Adrenal gland (tissue), 12 donors: ENCODE measurements around the gene PPM1L. TPM values are rescaled to one million over a fixed set of nuclear protein-coding genes. Genes with fewer than 3 reads are reported as not detected.
A peak's percentile ranks its signal among the peaks of the same experiment; 100 is the strongest.

ENCODE experiments used
- DNase-seq, 7 donors: peaks; one replicate each; pipeline ENCODE4 v3.0.0-alpha.2; 2019 to 2020
- H3K27ac ChIP-seq, 5 donors: fragments of 200-600 bp; sonication (generic) in 4 of 5; 1 replicate in 3 of 5; 2 replicates in 2 of 5; pipeline versions ENCODE4 v1.5.1 to v1.8.0; 2016 to 2020; ENCODE audit warnings: mild to moderate bottlenecking in 1 of 5
- H3K27me3 ChIP-seq: fragments of 200-600 bp; 2 replicates; pipeline ENCODE4 v1.8.0; 2021
- H3K36me3 ChIP-seq, 2 donors: fragments of 200-600 bp; replicated peaks in 1 of 2; 1 replicate in 1 of 2; 2 replicates in 1 of 2; pipeline versions ENCODE4 v1.5.1 to v1.8.0; 2018 to 2022
- H3K4me1 ChIP-seq, 2 donors: fragments of 200-600 bp; replicated peaks in 1 of 2; 1 replicate in 1 of 2; 2 replicates in 1 of 2; pipeline versions ENCODE4 v1.5.1 to v1.8.0; 2018 to 2021
- H3K4me3 ChIP-seq, 4 donors: fragments of 200-600 bp; sonication (generic) in 3 of 4; one replicate each; pipeline ENCODE4 v1.5.1; 2016 to 2018
- H3K9me3 ChIP-seq, 3 donors: fragments of 200-600 bp; sonication (generic) in 1 of 3; replicated peaks in 1 of 3; 1 replicate in 2 of 3; 2 replicates in 1 of 3; pipeline versions ENCODE4 v1.5.1 to v1.8.0; 2016 to 2021
- CTCF ChIP-seq, 6 experiments: fragments of 450-650 bp in 4 of 6; fragments of 200-600 bp in 2 of 6; sonication (generic) in 1 of 6; IDR thresholded peaks; 1 replicate in 5 of 6; 2 replicates in 1 of 6; pipeline versions ENCODE4 v1.5.1 to v1.8.0; 2016 to 2021; ENCODE audit warnings: antibody characterized with exemption in 6 of 6, mild to moderate bottlenecking in 2 of 6, moderate library complexity in 1 of 6
- POLR2A ChIP-seq, 2 donors: fragments of 450-650 bp; IDR thresholded peaks; one replicate each; pipeline ENCODE4 v1.6.1; 2017; ENCODE audit warnings: antibody characterized with exemption in 2 of 2, mild to moderate bottlenecking in 2 of 2, moderate library complexity in 1 of 2
- WGBS, 4 donors: extraction: QIAGEN DNeasy Blood & Tissue Kit in 2 of 4; methylation state at CpG; one replicate each; pipeline versions ENCODE4 v1.1.5 to v1.1.7; 2013 to 2017; 5-methylcytosine and 5-hydroxymethylcytosine counted together
- intact Hi-C, 2 donors: fragments of 100-400 bp; cut with DNase I; formaldehyde crosslinking; loops; one replicate each; pipeline versions ENCODE4 v1.14.1 to v1.15.0; 2022 to 2023
- polyA plus RNA-seq, 3 donors: library from polyadenylated mRNA; stranded (reverse); fragments of 200-250 nt in 2 of 3; fragments of 350-450 nt in 1 of 3; fragmentation: Illumina TruSeq in 1 of 3; extraction: RNeasy Lipid Tissue Mini Kit (QIAGEN cat#74804) in 1 of 3; gene quantifications; one replicate each; pipeline ENCODE4 v1.2.3, GENCODE V29; 2013 to 2014
- total RNA-seq, 9 donors: library from RNA; depleted of rRNA in 4 of 9; stranded (reverse); fragments of >200 nt in 4 of 9; fragments of 120-200 nt in 1 of 9; fragmentation: NEBNext Ultra II Directional in 1 of 9; extraction: Animal tissue kit (Norgen Biotek cat#: 25700) in 1 of 9; gene quantifications; one replicate each; pipeline versions ENCODE4 v1.1.0 to v1.2.4, GENCODE V29; 2013 to 2023
- donor health status: healthy with polysubstance abuse.
- donor health status: Bipolar disorder and iron deficiency.
- donor health status: DM: yes; HTN: yes; CAD: no.
- donor health status: DM: no; HTN: no; CAD: no.
- donor health status: DM: no; HTN: no; CAD: no.
- donor health status: DM: yes; HTN: yes; CAD: no.

PPM1L gene
- total and polyA plus RNA-seq, 12 donors = 2.4 to 53.6 (median 35.0) TPM

GRCh38 chr3:160919942-160920341 is 163.9 kb downstream of the PPM1L start:
- H3K27me3 ChIP-seq = no peaks in the 10 kb centered on the region
- H3K36me3 ChIP-seq = no peaks in the 10 kb centered on the region
- DNase-seq = no peak
- WGBS, 4 donors = 79 to 94% (median 86%) methylated on average over 2 of the region's 2 CpGs
- intact Hi-C loops = no loop called here
- H3K4me3 ChIP-seq = no peak overlapping the region
- H3K4me1 ChIP-seq = peaks cover 0 to 4% of the 10 kb centered on the region in 2 donors
- no peak for TF ChIP-seq CTCF (IDR thresholded peaks at IDR 0.05)
- TF ChIP-seq POLR2A (IDR thresholded peaks at IDR 0.05) = no peak
- H3K9me3 ChIP-seq = no peaks in the 10 kb centered on the region
- H3K27ac ChIP-seq = no peak overlapping the region

- Histone ChIP-seq H3K9me3 (no peaks in the 10 kb centered on the region), H3K4me1 (peaks cover 0 to 4% of the 10 kb centered on the region in 2 donors), H3K36me3 (no peaks in the 10 kb centered on the region), H3K4me3 (no peak overlapping the region), H3K27ac (no peak overlapping the region), H3K27me3 (no peaks in the 10 kb centered on the region)
- intact Hi-C loops = no loop called here
- 14 to 22% (median 19%) methylated on average over 4 of the region's 4 CpGs for WGBS, 4 donors
- no peak for TF ChIP-seq POLR2A (IDR thresholded peaks at IDR 0.05)
- TF ChIP-seq CTCF (IDR thresholded peaks at IDR 0.05) = peak; percentile 87 to 95 (median 90)
- DNase-seq = peak in 6 of 7 donors; percentile 30 to 67 (median 46)
Measured at GRCh38 chr3:160921020-160921635, 165.1 kb downstream of the PPM1L start.

GRCh38 chr3:160924776-160925175 is 168.7 kb downstream of the PPM1L start:
- no peak for DNase-seq

GRCh38 chr3:160927620-160928019 is 171.6 kb downstream of the PPM1L start:
- Histone ChIP-seq H3K4me1 (peaks cover 0 to 7% of the 10 kb centered on the region in 2 donors), H3K9me3 (no peaks in the 10 kb centered on the region), H3K27me3 (no peaks in the 10 kb centered on the region), H3K4me3 (no peak overlapping the region), H3K27ac (no peak overlapping the region), H3K36me3 (no peaks in the 10 kb centered on the region)
- intact Hi-C loops = no loop called here
- 81 to 96% (median 89%) methylated on average over 10 of the region's 10 CpGs for WGBS, 4 donors
- no peak for DNase-seq
- TF ChIP-seq POLR2A (IDR thresholded peaks at IDR 0.05) = no peak
- no peak for TF ChIP-seq CTCF (IDR thresholded peaks at IDR 0.05)

More at GRCh38 chr3:160924776-160925175, 168.7 kb downstream of the PPM1L start:
- Histone ChIP-seq H3K27me3 (no peaks in the 10 kb centered on the region), H3K4me1 (peaks cover 0 to 7% of the 10 kb centered on the region in 2 donors), H3K36me3 (no peaks in the 10 kb centered on the region), H3K27ac (no peak overlapping the region), H3K4me3 (no peak overlapping the region), H3K9me3 (no peaks in the 10 kb centered on the region)
- intact Hi-C loops = no loop called here
- 84 to 97% (median 88%) methylated on average over 1 of the region's 1 CpG for WGBS, 4 donors
- TF ChIP-seq POLR2A (IDR thresholded peaks at IDR 0.05) = no peak
- TF ChIP-seq CTCF (IDR thresholded peaks at IDR 0.05) = no peak
